OCI-LY1 (cell line): ENCODE measurements around the gene MDM1.

Source experiments
- H2AFZ ChIP-seq: fragments of 200-600 bp; sonication (generic), shearing (Covaris generic); 2 replicates; pipeline ENCODE4 v1.6.0; 2014; ENCODE audit warnings: antibody characterized with exemption, mild to moderate bottlenecking, low read length
- H3F3A ChIP-seq: fragments of 200-600 bp; sonication (generic), shearing (Covaris generic); 2 replicates; pipeline ENCODE4 v1.6.0; 2014; ENCODE audit warnings: mild to moderate bottlenecking, antibody characterized with exemption, low read length, moderate library complexity; ENCODE audit not compliant: insufficient read depth
- H3K27ac ChIP-seq: fragments of 200-600 bp; sonication (generic); 2 replicates; pipeline ENCODE4 v1.5.1; 2014; ENCODE audit warnings: low read length, mixed run types, mild to moderate bottlenecking, low read depth; ENCODE audit not compliant: poor library complexity, severe bottlenecking
- H3K27me3 ChIP-seq: fragments of 200-600 bp; sonication (generic); 2 replicates; pipeline ENCODE4 v1.6.0; 2014; ENCODE audit warnings: antibody characterized with exemption, mild to moderate bottlenecking, low read length, moderate library complexity; ENCODE audit not compliant: insufficient read depth
- H3K36me3 ChIP-seq: fragments of 200-600 bp; sonication (generic); 2 replicates; pipeline ENCODE4 v1.6.1; 2014; ENCODE audit warnings: mild to moderate bottlenecking, antibody characterized with exemption, low read length, moderate library complexity, mixed read lengths; ENCODE audit not compliant: insufficient read depth
- H3K4me1 ChIP-seq: fragments of 200-600 bp; sonication (generic); 2 replicates; pipeline ENCODE4 v1.5.1; 2014; ENCODE audit warnings: mild to moderate bottlenecking, low read length, moderate library complexity; ENCODE audit not compliant: insufficient read depth, severe bottlenecking
- H3K4me2 ChIP-seq: fragments of 200-600 bp; sonication (generic), shearing (Covaris generic); 2 replicates; pipeline ENCODE4 v1.6.1; 2014; ENCODE audit warnings: low read length
- H3K4me3 ChIP-seq: fragments of 200-600 bp; sonication (generic); 2 replicates; pipeline ENCODE4 v1.5.1; 2014; ENCODE audit warnings: low read length, low read depth, mild to moderate bottlenecking, mixed read lengths; ENCODE audit not compliant: poor library complexity, severe bottlenecking
- H3K79me2 ChIP-seq: fragments of 200-600 bp; shearing (Covaris generic); 2 replicates; pipeline ENCODE4 v1.6.1; 2016; ENCODE audit warnings: mixed run types, low read length, mixed read lengths; ENCODE audit not compliant: insufficient read depth
- H3K9ac ChIP-seq: fragments of 200-600 bp; sonication (generic), shearing (Covaris generic); 2 replicates; pipeline ENCODE4 v1.6.1; 2014; ENCODE audit warnings: mild to moderate bottlenecking, low read length, mixed read lengths
- H3K9me2 ChIP-seq: fragments of 200-600 bp; sonication (generic), shearing (Covaris generic); 2 replicates; pipeline ENCODE4 v1.6.1; 2014; ENCODE audit warnings: low read depth, mild to moderate bottlenecking, low read length, mixed read lengths
- H3K9me3 ChIP-seq: fragments of 200-600 bp; shearing (Covaris generic); 2 replicates; pipeline ENCODE4 v1.6.1; 2014; ENCODE audit warnings: low read length, mixed read lengths
- H4K20me1 ChIP-seq: fragments of 200-600 bp; sonication (generic), shearing (Covaris generic); 2 replicates; pipeline ENCODE4 v1.6.0; 2016; ENCODE audit warnings: mild to moderate bottlenecking, low read length; ENCODE audit not compliant: insufficient read depth
- EZH2 ChIP-seq: fragments of 200-600 bp; sonication (generic), shearing (Covaris generic); IDR thresholded peaks from 2 replicates; pipeline ENCODE4 v1.8.0; 2017; ENCODE audit warnings: borderline replicate concordance, mixed run types, mild to moderate bottlenecking, antibody characterized with exemption, low read length, moderate library complexity, mixed read lengths
- TF ChIP-seq, protein P1 (sequence below): fragments of 200-600 bp; sonication (generic), shearing (Covaris generic); IDR thresholded peaks from 2 replicates; pipeline ENCODE4 v1.5.1; 2017; ENCODE audit warnings: mild to moderate bottlenecking, antibody characterized with exemption, low read length, moderate library complexity, mixed read lengths

Gene MDM1, protein sequence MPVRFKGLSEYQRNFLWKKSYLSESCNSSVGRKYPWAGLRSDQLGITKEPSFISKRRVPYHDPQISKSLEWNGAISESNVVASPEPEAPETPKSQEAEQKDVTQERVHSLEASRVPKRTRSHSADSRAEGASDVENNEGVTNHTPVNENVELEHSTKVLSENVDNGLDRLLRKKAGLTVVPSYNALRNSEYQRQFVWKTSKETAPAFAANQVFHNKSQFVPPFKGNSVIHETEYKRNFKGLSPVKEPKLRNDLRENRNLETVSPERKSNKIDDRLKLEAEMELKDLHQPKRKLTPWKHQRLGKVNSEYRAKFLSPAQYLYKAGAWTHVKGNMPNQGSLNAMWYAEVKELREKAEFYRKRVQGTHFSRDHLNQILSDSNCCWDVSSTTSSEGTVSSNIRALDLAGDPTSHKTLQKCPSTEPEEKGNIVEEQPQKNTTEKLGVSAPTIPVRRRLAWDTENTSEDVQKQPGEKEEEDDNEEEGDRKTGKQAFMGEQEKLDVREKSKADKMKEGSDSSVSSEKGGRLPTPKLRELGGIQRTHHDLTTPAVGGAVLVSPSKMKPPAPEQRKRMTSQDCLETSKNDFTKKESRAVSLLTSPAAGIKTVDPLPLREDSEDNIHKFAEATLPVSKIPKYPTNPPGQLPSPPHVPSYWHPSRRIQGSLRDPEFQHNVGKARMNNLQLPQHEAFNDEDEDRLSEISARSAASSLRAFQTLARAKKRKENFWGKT

GRCh38 chr12:68331869-68332727 is at the start of gene MDM1:
Gene MDM1, minus strand, starts transcription at chr12:68332362. Its CDS starts 117 bp downstream, at chr12:68332245.
- Histone ChIP-seq H3K4me1 (peaks cover 21% of the 10 kb centered on the region), H3K9ac (peak within 1 kb of the TSS; percentile 81), H3K4me3 (peak within 1 kb of the TSS; percentile 76), H3K27ac (peak within 1 kb of the TSS; percentile 4), H3K27me3 (no peaks in the 10 kb centered on the region), H3K9me3 (no peaks in the 10 kb centered on the region), H3K79me2 (no peaks in the 10 kb centered on the region), H3K9me2 (no peaks in the 10 kb centered on the region), H4K20me1 (no peaks in the 10 kb centered on the region), H3K36me3 (peaks cover 9% of the 10 kb centered on the region; the same call in 1 of the 2 replicates), H3K4me2 (peak within 1 kb of the TSS; percentile 94), H3F3A (no peaks in the 10 kb centered on the region), H2AFZ (peak within 1 kb of the TSS; percentile 11; the same call in 1 of the 2 replicates)
- TF ChIP-seq, protein P1, sequence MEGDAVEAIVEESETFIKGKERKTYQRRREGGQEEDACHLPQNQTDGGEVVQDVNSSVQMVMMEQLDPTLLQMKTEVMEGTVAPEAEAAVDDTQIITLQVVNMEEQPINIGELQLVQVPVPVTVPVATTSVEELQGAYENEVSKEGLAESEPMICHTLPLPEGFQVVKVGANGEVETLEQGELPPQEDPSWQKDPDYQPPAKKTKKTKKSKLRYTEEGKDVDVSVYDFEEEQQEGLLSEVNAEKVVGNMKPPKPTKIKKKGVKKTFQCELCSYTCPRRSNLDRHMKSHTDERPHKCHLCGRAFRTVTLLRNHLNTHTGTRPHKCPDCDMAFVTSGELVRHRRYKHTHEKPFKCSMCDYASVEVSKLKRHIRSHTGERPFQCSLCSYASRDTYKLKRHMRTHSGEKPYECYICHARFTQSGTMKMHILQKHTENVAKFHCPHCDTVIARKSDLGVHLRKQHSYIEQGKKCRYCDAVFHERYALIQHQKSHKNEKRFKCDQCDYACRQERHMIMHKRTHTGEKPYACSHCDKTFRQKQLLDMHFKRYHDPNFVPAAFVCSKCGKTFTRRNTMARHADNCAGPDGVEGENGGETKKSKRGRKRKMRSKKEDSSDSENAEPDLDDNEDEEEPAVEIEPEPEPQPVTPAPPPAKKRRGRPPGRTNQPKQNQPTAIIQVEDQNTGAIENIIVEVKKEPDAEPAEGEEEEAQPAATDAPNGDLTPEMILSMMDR, result no peak
- no peak for TF ChIP-seq EZH2

- H3K9me3 ChIP-seq, result no peaks in the 10 kb centered on the region
- no peaks in the 10 kb centered on the region for H3K36me3 ChIP-seq
- no peak overlapping the region for H3K4me3 ChIP-seq
- H3K27ac ChIP-seq, result no peak overlapping the region
- H3K27me3 ChIP-seq, result no peaks in the 10 kb centered on the region
- no peak overlapping the region for H3K4me2 ChIP-seq
- no peaks in the 10 kb centered on the region for H3K79me2 ChIP-seq
- TF ChIP-seq EZH2, result no peak
- TF ChIP-seq, protein P1, result no peak
- no peaks in the 10 kb centered on the region for H3F3A ChIP-seq
- no peak overlapping the region for H3K9ac ChIP-seq
- no peak overlapping the region for H2AFZ ChIP-seq
- no peaks in the 10 kb centered on the region for H4K20me1 ChIP-seq
- no peaks in the 10 kb centered on the region for H3K9me2 ChIP-seq
- no peaks in the 10 kb centered on the region for H3K4me1 ChIP-seq
These were observed 49.5 kb upstream of the MDM1 start for GRCh38 chr12:68381476-68382219.
